NCI-H1436 (cell line): ENCODE measurements around the gene PBLD.
A peak's percentile ranks its signal among the peaks of the same experiment; 100 is the strongest.
"Not testable (repeated sequence)": the region's sequence is repeated elsewhere in the genome, so short reads cannot be mapped to it uniquely, and the experiment has no call there.

Experiments used
- DNase-seq: peaks from one replicate; lab custom pipeline; 2025; lab: John Stamatoyannopoulos, UW

PBLD gene

GRCh38 chr10:68330852-68331454 is 1.8 kb downstream of the PBLD start:
- no peak for DNase-seq

- no peak for DNase-seq
Observed at GRCh38 chr10:68329506-68329861, 3.2 kb downstream of the PBLD start.

- DNase-seq = peak; percentile 16
Observed at GRCh38 chr10:68327889-68328786, 4.6 kb downstream of the PBLD start.

- not testable (repeated sequence) for DNase-seq
Observed at GRCh38 chr10:68324396-68324795, 8.3 kb downstream of the PBLD start.

GRCh38 chr10:68318331-68319059 is 14.2 kb downstream of the PBLD start:
- DNase-seq = no peak

- no peak for DNase-seq
Observed at GRCh38 chr10:68315582-68315981, 17.1 kb downstream of the PBLD start.

- not testable (repeated sequence) for DNase-seq
Observed at GRCh38 chr10:68314930-68315329, 17.8 kb downstream of the PBLD start.

GRCh38 chr10:68310531-68310930 is 22.2 kb downstream of the PBLD start:
- no peak for DNase-seq

- no peak for DNase-seq
Observed at GRCh38 chr10:68305854-68306253, 26.9 kb downstream of the PBLD start.

GRCh38 chr10:68303849-68304412 is 28.8 kb downstream of the PBLD start:
- DNase-seq = no peak

- DNase-seq = no peak
Observed at GRCh38 chr10:68302871-68303270, 29.9 kb downstream of the PBLD start.

GRCh38 chr10:68302503-68302823 is 30.3 kb downstream of the PBLD start:
- DNase-seq = no peak

- peak; percentile 34 for DNase-seq
Observed at GRCh38 chr10:68301790-68302502, 30.8 kb downstream of the PBLD start.

GRCh38 chr10:68301301-68301700 is 31.4 kb downstream of the PBLD start:
- DNase-seq = no peak

GRCh38 chr10:68296843-68297663 is 35.7 kb downstream of the PBLD start:
- no peak for DNase-seq

GRCh38 chr10:68290736-68291135 is 42.0 kb downstream of the PBLD start:
- no peak for DNase-seq

GRCh38 chr10:68288717-68289116 is 44.0 kb downstream of the PBLD start:
- no peak for DNase-seq

GRCh38 chr10:68284062-68285001 is 48.4 kb downstream of the PBLD start:
- DNase-seq = no peak

GRCh38 chr10:68280758-68281157 is 52.0 kb downstream of the PBLD start:
- DNase-seq = no peak
